SU-DHL-6 (cell line): ENCODE measurements around the gene KCNQ4.

ENCODE experiments used
- H2AFZ ChIP-seq: fragments of 200-600 bp; sonication (generic); 2 replicates; pipeline ENCODE4 v1.6.1; 2014; ENCODE audit warnings: low read depth, mild to moderate bottlenecking, moderate library complexity, mixed read lengths, antibody characterized with exemption, low read length; ENCODE audit not compliant: severe bottlenecking
- H3F3A ChIP-seq: fragments of 200-600 bp; shearing (Covaris generic); 2 replicates; pipeline ENCODE4 v1.6.0; 2016; ENCODE audit warnings: antibody characterized with exemption, mild to moderate bottlenecking; ENCODE audit not compliant: insufficient read depth
- H3K27ac ChIP-seq: fragments of 200-600 bp; sonication (generic); 2 replicates; pipeline ENCODE4 v1.5.1; 2016; ENCODE audit warnings: low read depth, mild to moderate bottlenecking, low read length, moderate library complexity, mixed read lengths
- H3K27me3 ChIP-seq: fragments of 200-600 bp; sonication (generic), shearing (Covaris generic); 2 replicates; pipeline ENCODE4 v1.6.0; 2014; ENCODE audit warnings: mild to moderate bottlenecking, low read length
- H3K36me3 ChIP-seq: fragments of 200-600 bp; sonication (generic); 2 replicates; pipeline ENCODE4 v1.6.1; 2014; ENCODE audit warnings: mild to moderate bottlenecking, low read length, mixed read lengths
- H3K4me2 ChIP-seq: fragments of 300-600, 200-600 bp; shearing (Covaris generic), sonication (generic); 2 replicates; pipeline ENCODE4 v1.6.0; 2014; ENCODE audit warnings: low read length, low read depth, mild to moderate bottlenecking; ENCODE audit not compliant: poor library complexity, severe bottlenecking
- H3K4me3 ChIP-seq: fragments of 200-600 bp; sonication (generic); 2 replicates; pipeline ENCODE4 v1.5.1; 2014; ENCODE audit warnings: antibody characterized with exemption, low read length, mild to moderate bottlenecking, mixed read lengths; ENCODE audit not compliant: insufficient read depth, poor library complexity, severe bottlenecking
- H3K79me2 ChIP-seq: fragments of 200-600 bp; sonication (generic); 2 replicates; pipeline ENCODE4 v1.6.1; 2014; ENCODE audit warnings: mild to moderate bottlenecking, low read length, moderate library complexity; ENCODE audit not compliant: insufficient read depth
- H3K9ac ChIP-seq: fragments of 200-600 bp; sonication (generic); 2 replicates; pipeline ENCODE4 v1.7.0; 2014; ENCODE audit warnings: mild to moderate bottlenecking, low read length
- H3K9me2 ChIP-seq: fragments of 200-600 bp; sonication (generic); replicated peaks from 2 replicates; pipeline ENCODE4 v1.6.1; 2014; ENCODE audit warnings: low read length; ENCODE audit not compliant: insufficient read depth
- H3K9me3 ChIP-seq: fragments of 200-600 bp; sonication (generic); 2 replicates; pipeline ENCODE4 v1.6.1; 2014; ENCODE audit warnings: low read length, mixed read lengths; ENCODE audit not compliant: insufficient read depth
- H4K20me1 ChIP-seq: fragments of 200-600 bp; sonication (generic); 2 replicates; pipeline ENCODE4 v1.6.1; 2014; ENCODE audit warnings: low read depth, mild to moderate bottlenecking, antibody characterized with exemption, low read length, moderate library complexity, mixed read lengths
- CTCF ChIP-seq: fragments of 200-600 bp; sonication (generic); IDR thresholded peaks from one replicate; pipeline ENCODE4 v1.5.1; 2017; ENCODE audit warnings: antibody characterized with exemption, mild to moderate bottlenecking, low read length, moderate library complexity; ENCODE audit not compliant: insufficient read depth, poor library complexity, severe bottlenecking
- EZH2phosphoT487 ChIP-seq: fragments of 200-600 bp; sonication (generic), shearing (Covaris generic); conservative IDR thresholded peaks from 2 replicates; pipeline ENCODE4 v1.6.1; 2018; ENCODE audit warnings: mild to moderate bottlenecking, antibody characterized with exemption, low read length, moderate library complexity, mixed read lengths

The KCNQ4 gene

GRCh38 chr1:40792036-40792435 lies 8.4 kb downstream of the KCNQ4 start:
- no peak overlapping the region for H3K4me2 ChIP-seq
- no peaks in the 10 kb centered on the region for H3K79me2 ChIP-seq
- H3K27me3 ChIP-seq = no peaks in the 10 kb centered on the region
- no peaks in the 10 kb centered on the region for H3F3A ChIP-seq
- H2AFZ ChIP-seq = no peak overlapping the region
- no peaks in the 10 kb centered on the region for H4K20me1 ChIP-seq
- H3K27ac ChIP-seq = no peak overlapping the region
- H3K9me3 ChIP-seq = no peaks in the 10 kb centered on the region
- H3K4me3 ChIP-seq = no peak overlapping the region
- H3K9ac ChIP-seq = no peak overlapping the region
- TF ChIP-seq CTCF (no peak), EZH2phosphoT487 (no peak)
- H3K9me2 ChIP-seq = no peaks in the 10 kb centered on the region
- no peaks in the 10 kb centered on the region for H3K36me3 ChIP-seq

GRCh38 chr1:40793617-40794016 lies 10.0 kb downstream of the KCNQ4 start:
- Histone ChIP-seq H3K79me2 (no peaks in the 10 kb centered on the region), H3K36me3 (no peaks in the 10 kb centered on the region), H4K20me1 (no peaks in the 10 kb centered on the region), H3K9me3 (no peaks in the 10 kb centered on the region), H3F3A (no peaks in the 10 kb centered on the region), H3K27ac (no peak overlapping the region), H2AFZ (no peak overlapping the region), H3K4me2 (no peak overlapping the region), H3K9ac (no peak overlapping the region), H3K27me3 (no peaks in the 10 kb centered on the region), H3K9me2 (no peaks in the 10 kb centered on the region), H3K4me3 (no peak overlapping the region)
- TF ChIP-seq CTCF (no peak), EZH2phosphoT487 (no peak)

GRCh38 chr1:40794048-40794447 lies 10.5 kb downstream of the KCNQ4 start:
- no peak for TF ChIP-seq CTCF
- TF ChIP-seq EZH2phosphoT487 = no peak
- Histone ChIP-seq H3F3A (no peaks in the 10 kb centered on the region), H3K9me2 (no peaks in the 10 kb centered on the region), H4K20me1 (no peaks in the 10 kb centered on the region), H3K4me3 (no peak overlapping the region), H3K27me3 (no peaks in the 10 kb centered on the region), H3K27ac (no peak overlapping the region), H3K36me3 (no peaks in the 10 kb centered on the region), H3K9ac (no peak overlapping the region), H3K9me3 (no peaks in the 10 kb centered on the region), H3K79me2 (no peaks in the 10 kb centered on the region), H3K4me2 (no peak overlapping the region), H2AFZ (no peak overlapping the region)
